Thoracic aorta (tissue), 2 donors: Measurements from ENCODE around the gene PVALEF. TPM values are rescaled to one million over a fixed set of nuclear protein-coding genes. Genes with fewer than 3 reads are reported as not detected.
A peak's percentile ranks its signal among the peaks of the same experiment; 100 is the strongest.

Source experiments
- ATAC-seq: fragments of 150-250 bp; one replicate; pipeline ENCODE4 v1.8.0; 2017; ENCODE audit warnings: low read depth; ENCODE audit not compliant: insufficient number of reproducible peaks, low FRiP score
- DNase-seq: peaks from one replicate; pipeline ENCODE4 v3.0.0-alpha.2; 2020; ENCODE audit warnings: low spot score
- H3K27ac ChIP-seq, 2 donors: fragments of 200-600 bp; sonication (generic); 1 replicate in 1 of 2; 2 replicates in 1 of 2; pipeline ENCODE4 v1.5.1; 2016; ENCODE audit warnings: mild to moderate bottlenecking in 2 of 2, moderate library complexity in 2 of 2
- H3K27me3 ChIP-seq: fragments of 200-600 bp; sonication (generic); replicated peaks from 2 replicates; pipeline ENCODE4 v1.6.0; 2016; ENCODE audit warnings: mild to moderate bottlenecking; ENCODE audit not compliant: insufficient read depth
- H3K36me3 ChIP-seq: fragments of 200-600 bp; sonication (generic); one replicate; pipeline ENCODE4 v1.5.1; 2016
- H3K4me1 ChIP-seq, 2 donors: fragments of 200-600 bp; sonication (generic); 1 replicate in 1 of 2; 2 replicates in 1 of 2; pipeline versions ENCODE4 v1.5.1 to v1.6.0; 2016; ENCODE audit warnings: low read depth in 2 of 2, mild to moderate bottlenecking in 1 of 2; ENCODE audit not compliant: control insufficient read depth in 1 of 2
- H3K4me3 ChIP-seq: fragments of 200-600 bp; sonication (generic); 2 replicates; pipeline ENCODE4 v1.5.1; 2016; ENCODE audit warnings: mild to moderate bottlenecking
- H3K9me3 ChIP-seq: fragments of 200-600 bp; sonication (generic); 2 replicates; pipeline ENCODE4 v1.5.1; 2016
- total RNA-seq, 2 donors: library from RNA; depleted of rRNA; stranded (reverse); fragments of >200 nt; gene quantifications; one replicate each; pipeline versions ENCODE4 v1.1.0 to v1.2.3, GENCODE V29; 2016
- TF ChIP-seq, protein P1 (sequence below): fragments of 200-600 bp; sonication (generic); IDR thresholded peaks from one replicate; pipeline ENCODE4 v1.5.1; 2019; ENCODE audit warnings: antibody characterized with exemption

PVALEF gene
- total RNA-seq, 2 donors from 2014 or later = not detected

DNA sequence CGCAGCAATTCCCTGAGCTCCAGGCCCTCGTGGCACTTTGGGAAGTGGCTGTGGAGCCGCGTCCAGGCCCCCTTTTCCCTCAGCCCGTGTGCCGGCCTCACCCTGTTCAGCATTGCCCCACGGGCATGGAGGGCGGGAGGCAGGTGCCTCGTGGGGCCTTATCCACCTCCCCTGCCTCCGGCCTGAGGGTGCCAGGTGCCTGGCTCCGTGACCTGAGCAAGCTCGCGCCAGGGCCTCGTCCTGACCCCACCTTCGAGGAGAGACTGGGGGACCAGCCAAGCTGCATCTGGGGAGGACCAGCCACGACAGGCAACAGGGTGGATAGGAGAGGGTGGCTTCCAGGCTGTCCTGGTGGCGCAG, 27.7 kb downstream of the PVALEF start:
- TF ChIP-seq, protein P1, sequence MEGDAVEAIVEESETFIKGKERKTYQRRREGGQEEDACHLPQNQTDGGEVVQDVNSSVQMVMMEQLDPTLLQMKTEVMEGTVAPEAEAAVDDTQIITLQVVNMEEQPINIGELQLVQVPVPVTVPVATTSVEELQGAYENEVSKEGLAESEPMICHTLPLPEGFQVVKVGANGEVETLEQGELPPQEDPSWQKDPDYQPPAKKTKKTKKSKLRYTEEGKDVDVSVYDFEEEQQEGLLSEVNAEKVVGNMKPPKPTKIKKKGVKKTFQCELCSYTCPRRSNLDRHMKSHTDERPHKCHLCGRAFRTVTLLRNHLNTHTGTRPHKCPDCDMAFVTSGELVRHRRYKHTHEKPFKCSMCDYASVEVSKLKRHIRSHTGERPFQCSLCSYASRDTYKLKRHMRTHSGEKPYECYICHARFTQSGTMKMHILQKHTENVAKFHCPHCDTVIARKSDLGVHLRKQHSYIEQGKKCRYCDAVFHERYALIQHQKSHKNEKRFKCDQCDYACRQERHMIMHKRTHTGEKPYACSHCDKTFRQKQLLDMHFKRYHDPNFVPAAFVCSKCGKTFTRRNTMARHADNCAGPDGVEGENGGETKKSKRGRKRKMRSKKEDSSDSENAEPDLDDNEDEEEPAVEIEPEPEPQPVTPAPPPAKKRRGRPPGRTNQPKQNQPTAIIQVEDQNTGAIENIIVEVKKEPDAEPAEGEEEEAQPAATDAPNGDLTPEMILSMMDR = no peak
- Histone ChIP-seq H3K27me3 (no peaks in the 10 kb centered on the region), H3K9me3 (no peaks in the 10 kb centered on the region), H3K36me3 (peaks cover 9% of the 10 kb centered on the region), H3K4me3 (no peak overlapping the region), H3K27ac (no peak overlapping the region), H3K4me1 (peaks cover 0 to 15% of the 10 kb centered on the region in 2 donors)
- DNase-seq (no peak), ATAC-seq (no peak)

DNA sequence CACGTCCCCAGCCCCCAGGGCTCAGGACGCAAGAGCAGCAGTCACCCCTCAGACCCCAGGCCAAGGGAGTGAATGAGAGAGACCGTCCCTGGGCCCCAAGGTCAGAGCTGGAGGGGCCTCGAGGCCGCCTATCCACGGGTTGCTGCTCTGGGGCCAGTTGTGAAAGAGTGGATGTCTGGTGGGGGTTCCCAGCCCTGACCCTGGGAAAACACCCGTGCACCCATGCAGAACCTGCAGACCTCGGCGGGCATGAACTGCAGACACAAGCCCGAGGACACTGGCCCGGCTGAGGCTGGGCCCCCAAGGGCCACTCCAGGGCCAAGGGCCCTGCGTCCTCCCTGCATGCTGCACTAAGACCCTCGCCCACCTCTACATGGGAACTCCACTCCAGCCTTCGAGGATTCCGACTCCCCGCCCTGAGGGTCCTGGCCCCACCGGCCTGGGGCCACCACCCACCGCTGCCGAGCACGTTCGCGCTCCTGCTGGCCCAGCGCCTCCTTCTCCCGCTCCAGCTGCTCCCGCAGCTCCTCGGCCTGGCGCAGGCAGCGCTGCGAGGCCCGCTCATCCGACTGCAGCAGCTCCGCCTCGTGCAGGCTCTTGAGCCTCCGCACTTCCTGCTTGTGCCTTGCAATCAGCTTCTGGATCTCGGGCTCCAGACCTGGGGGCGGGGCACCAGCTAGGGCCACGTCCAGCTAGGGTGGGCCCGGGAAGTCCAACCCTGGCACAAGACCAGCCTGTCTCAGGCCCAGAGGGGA, 28.3 kb downstream of the PVALEF start:
- H3K4me3 ChIP-seq = no peak overlapping the region
- H3K27ac ChIP-seq = no peak overlapping the region
- H3K4me1 ChIP-seq = peaks cover 0 to 15% of the 10 kb centered on the region in 2 donors
- no peaks in the 10 kb centered on the region for H3K9me3 ChIP-seq
- DNase-seq = no peak
- TF ChIP-seq, protein P1 = no peak
- no peak for ATAC-seq
- no peaks in the 10 kb centered on the region for H3K27me3 ChIP-seq
- H3K36me3 ChIP-seq = peaks cover 10% of the 10 kb centered on the region

DNA sequence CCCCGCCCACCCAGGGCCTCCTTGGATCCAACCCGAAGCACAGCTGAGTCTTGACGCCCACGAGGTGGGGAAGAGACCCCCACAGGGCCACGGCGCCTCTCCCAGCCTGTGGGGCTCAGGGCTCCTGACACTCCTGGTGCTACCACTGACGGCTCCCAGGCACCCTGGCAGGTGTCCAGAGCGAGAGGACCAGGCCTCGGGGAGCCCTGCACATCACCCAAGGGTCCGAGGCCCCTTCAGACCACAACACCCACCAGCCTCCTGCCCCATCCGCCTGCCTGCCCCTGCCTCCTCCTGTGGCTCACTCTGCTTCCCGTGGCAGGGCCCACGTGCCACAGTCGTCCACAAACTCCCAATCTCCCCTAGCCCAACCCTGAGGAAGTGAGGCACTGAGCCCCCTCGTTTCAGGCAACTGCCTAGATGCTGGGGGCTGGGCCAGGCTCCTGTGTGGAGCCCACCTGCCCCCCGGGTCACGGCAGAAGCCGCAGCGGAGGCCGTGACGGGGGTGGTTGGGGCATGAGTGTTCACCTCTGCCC, 29.0 kb downstream of the PVALEF start:
- Histone ChIP-seq H3K4me3 (no peak overlapping the region), H3K36me3 (peaks cover 13% of the 10 kb centered on the region), H3K27me3 (no peaks in the 10 kb centered on the region), H3K9me3 (no peaks in the 10 kb centered on the region), H3K4me1 (peaks cover 0 to 15% of the 10 kb centered on the region in 2 donors), H3K27ac (no peak overlapping the region)
- DNase-seq (no peak), ATAC-seq (no peak)
- TF ChIP-seq, protein P1 = no peak

DNA sequence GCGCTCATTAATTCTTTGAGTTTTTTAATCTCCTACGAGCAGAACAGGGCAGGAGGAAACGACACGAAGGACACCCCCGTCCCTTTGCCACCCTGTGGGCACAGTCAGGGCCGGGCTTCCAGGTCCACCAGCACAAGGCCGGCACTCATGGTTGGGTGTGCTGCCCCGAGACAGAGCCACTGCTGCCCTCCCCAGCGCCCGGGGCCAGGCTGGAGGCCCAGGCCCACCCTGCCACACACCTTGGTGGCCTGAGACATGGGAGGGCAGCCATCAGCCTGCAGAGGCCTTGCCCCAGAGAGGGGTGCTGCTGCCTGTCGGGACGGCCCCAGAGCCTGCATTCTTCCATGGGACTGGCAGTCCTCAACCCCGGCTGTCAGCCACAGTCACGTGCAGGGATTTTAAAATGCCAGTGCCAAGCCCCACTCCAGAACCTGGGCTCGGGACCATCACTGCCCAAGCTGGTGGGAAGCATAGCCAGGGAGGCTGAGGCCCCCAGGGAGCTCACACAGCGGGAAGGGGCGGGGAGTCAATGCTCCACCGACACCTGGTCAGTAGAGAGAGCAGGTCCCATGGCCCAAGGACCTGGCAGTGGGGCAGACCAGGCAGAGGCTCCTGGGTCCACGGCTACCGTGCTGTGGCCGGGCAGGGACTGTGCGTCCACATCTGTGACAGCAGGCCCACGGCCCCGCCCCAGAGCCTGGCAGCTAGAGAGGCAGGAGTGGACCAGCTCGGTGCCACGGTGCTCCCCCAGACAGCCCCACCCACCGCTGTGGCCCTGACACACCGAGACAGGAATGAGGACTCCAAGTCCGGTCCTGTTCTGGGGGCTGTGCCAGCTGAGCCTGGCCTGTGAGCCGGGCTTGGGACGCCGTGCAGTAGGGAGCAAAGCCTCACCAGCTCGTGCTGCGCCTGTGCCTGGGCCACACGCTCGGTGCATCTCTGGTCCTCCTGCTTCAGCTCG, 29.9 kb downstream of the PVALEF start:
- Histone ChIP-seq H3K4me1 (peaks cover 0 to 15% of the 10 kb centered on the region in 2 donors), H3K4me3 (no peak overlapping the region), H3K9me3 (no peaks in the 10 kb centered on the region), H3K36me3 (peaks cover 13% of the 10 kb centered on the region), H3K27me3 (no peaks in the 10 kb centered on the region), H3K27ac (peak overlapping the region in 1 of 2 donors; percentile 38)
- TF ChIP-seq, protein P1 = no peak
- no peak for ATAC-seq
- peak; percentile 18 for DNase-seq
